ENCODE data around the gene JAK1.
A peak's percentile ranks its signal among the peaks of the same experiment; 100 is the strongest.

JAK1 gene

GRCh38 chr1:64856553-64856952 lies 109.8 kb downstream of the JAK1 start:
- Mint-ChIP-seq H3K9me3 (no peaks in the 10 kb centered on the region), H3K4me3 (no peak overlapping the region), H3K27me3 (no peaks in the 10 kb centered on the region), H3K27ac (peak overlapping the region; percentile 47), H3K36me3 (peaks cover 42% of the 10 kb centered on the region), H3K4me1 (peaks cover 26% of the 10 kb centered on the region)
- ATAC-seq (ENCODE audit: low read depth), result no peak
- no peak for DNase-seq (ENCODE audit: low spot score in 2 of 2)

GRCh38 chr1:64855557-64855956 lies 110.8 kb downstream of the JAK1 start:
- Mint-ChIP-seq H3K27me3 (no peaks in the 10 kb centered on the region), H3K4me3 (no peak overlapping the region), H3K4me1 (peaks cover 18% of the 10 kb centered on the region), H3K9me3 (no peaks in the 10 kb centered on the region), H3K27ac (no peak overlapping the region), H3K36me3 (peaks cover 35% of the 10 kb centered on the region)
- ATAC-seq (ENCODE audit: low read depth) (no peak), DNase-seq (ENCODE audit: low spot score in 2 of 2) (no peak)

GRCh38 chr1:64854674-64855073 lies 111.7 kb downstream of the JAK1 start:
- Mint-ChIP-seq H3K4me1 (peaks cover 18% of the 10 kb centered on the region), H3K27ac (peak overlapping the region; percentile 38), H3K4me3 (no peak overlapping the region), H3K27me3 (no peaks in the 10 kb centered on the region), H3K9me3 (no peaks in the 10 kb centered on the region), H3K36me3 (peaks cover 41% of the 10 kb centered on the region)
- ATAC-seq (ENCODE audit: low read depth), result no peak
- no peak for DNase-seq (ENCODE audit: low spot score in 2 of 2)

GRCh38 chr1:64851664-64852063 lies 114.7 kb downstream of the JAK1 start:
- peak overlapping the region; percentile 82 for H3K27ac Mint-ChIP-seq
- H3K4me1 Mint-ChIP-seq, result peaks cover 8% of the 10 kb centered on the region
- H3K4me3 Mint-ChIP-seq, result no peak overlapping the region
- no peak for DNase-seq (ENCODE audit: low spot score in 2 of 2)
- ATAC-seq (ENCODE audit: low read depth), result no peak
- no peaks in the 10 kb centered on the region for H3K27me3 Mint-ChIP-seq
- peaks cover 27% of the 10 kb centered on the region for H3K36me3 Mint-ChIP-seq
- no peaks in the 10 kb centered on the region for H3K9me3 Mint-ChIP-seq

GRCh38 chr1:64850846-64851245 lies 115.5 kb downstream of the JAK1 start:
- DNase-seq (ENCODE audit: low spot score in 2 of 2), result no peak
- Mint-ChIP-seq H3K27ac (peak overlapping the region; percentile 73), H3K27me3 (no peaks in the 10 kb centered on the region), H3K4me3 (no peak overlapping the region), H3K36me3 (peaks cover 30% of the 10 kb centered on the region), H3K9me3 (no peaks in the 10 kb centered on the region), H3K4me1 (peaks cover 8% of the 10 kb centered on the region)
- ATAC-seq (ENCODE audit: low read depth), result no peak

GRCh38 chr1:64849942-64850341 lies 116.4 kb downstream of the JAK1 start:
- ATAC-seq (ENCODE audit: low read depth) (no peak), DNase-seq (ENCODE audit: low spot score in 2 of 2) (no peak)
- peaks cover 8% of the 10 kb centered on the region for H3K4me1 Mint-ChIP-seq
- peak overlapping the region; percentile 42 for H3K27ac Mint-ChIP-seq
- H3K36me3 Mint-ChIP-seq, result peaks cover 31% of the 10 kb centered on the region
- no peak overlapping the region for H3K4me3 Mint-ChIP-seq
- no peaks in the 10 kb centered on the region for H3K9me3 Mint-ChIP-seq
- H3K27me3 Mint-ChIP-seq, result no peaks in the 10 kb centered on the region

- H3K4me3 Mint-ChIP-seq, result no peak overlapping the region
- peaks cover 8% of the 10 kb centered on the region for H3K4me1 Mint-ChIP-seq
- DNase-seq (ENCODE audit: low spot score in 2 of 2) (no peak), ATAC-seq (ENCODE audit: low read depth) (no peak)
- no peak overlapping the region for H3K27ac Mint-ChIP-seq
- H3K27me3 Mint-ChIP-seq, result no peaks in the 10 kb centered on the region
- no peaks in the 10 kb centered on the region for H3K9me3 Mint-ChIP-seq
- H3K36me3 Mint-ChIP-seq, result peaks cover 35% of the 10 kb centered on the region
Observed at GRCh38 chr1:64848803-64849202, 117.5 kb downstream of the JAK1 start.

GRCh38 chr1:64848136-64848535 lies 118.2 kb downstream of the JAK1 start:
- H3K9me3 Mint-ChIP-seq, result no peaks in the 10 kb centered on the region
- ATAC-seq (ENCODE audit: low read depth) (no peak), DNase-seq (ENCODE audit: low spot score in 2 of 2) (no peak)
- no peak overlapping the region for H3K27ac Mint-ChIP-seq
- H3K4me1 Mint-ChIP-seq, result peaks cover 9% of the 10 kb centered on the region
- H3K4me3 Mint-ChIP-seq, result no peak overlapping the region
- peaks cover 36% of the 10 kb centered on the region for H3K36me3 Mint-ChIP-seq
- H3K27me3 Mint-ChIP-seq, result no peaks in the 10 kb centered on the region

GRCh38 chr1:64847666-64848065 lies 118.7 kb downstream of the JAK1 start:
- Mint-ChIP-seq H3K4me3 (no peak overlapping the region), H3K27me3 (no peaks in the 10 kb centered on the region), H3K9me3 (no peaks in the 10 kb centered on the region), H3K27ac (no peak overlapping the region), H3K36me3 (peaks cover 37% of the 10 kb centered on the region), H3K4me1 (peaks cover 14% of the 10 kb centered on the region)
- DNase-seq (ENCODE audit: low spot score in 2 of 2) (no peak), ATAC-seq (ENCODE audit: low read depth) (no peak)

GRCh38 chr1:64846573-64847430 lies 119.5 kb downstream of the JAK1 start:
- no peaks in the 10 kb centered on the region for H3K9me3 Mint-ChIP-seq
- ATAC-seq (ENCODE audit: low read depth) (no peak), DNase-seq (ENCODE audit: low spot score in 2 of 2) (no peak)
- H3K36me3 Mint-ChIP-seq, result peaks cover 33% of the 10 kb centered on the region
- peaks cover 11% of the 10 kb centered on the region for H3K4me1 Mint-ChIP-seq
- H3K4me3 Mint-ChIP-seq, result no peak overlapping the region
- no peaks in the 10 kb centered on the region for H3K27me3 Mint-ChIP-seq
- H3K27ac Mint-ChIP-seq, result peak overlapping the region; percentile 77

GRCh38 chr1:64845831-64846425 lies 120.4 kb downstream of the JAK1 start:
- no peak overlapping the region for H3K4me3 Mint-ChIP-seq
- peaks cover 34% of the 10 kb centered on the region for H3K36me3 Mint-ChIP-seq
- no peaks in the 10 kb centered on the region for H3K9me3 Mint-ChIP-seq
- peak overlapping the region; percentile 77 for H3K27ac Mint-ChIP-seq
- H3K4me1 Mint-ChIP-seq, result peaks cover 9% of the 10 kb centered on the region
- ATAC-seq (ENCODE audit: low read depth), result no peak
- DNase-seq (ENCODE audit: low spot score in 2 of 2), result no peak
- no peaks in the 10 kb centered on the region for H3K27me3 Mint-ChIP-seq

- no peak for ATAC-seq (ENCODE audit: low read depth)
- H3K27me3 Mint-ChIP-seq, result no peaks in the 10 kb centered on the region
- H3K36me3 Mint-ChIP-seq, result peaks cover 27% of the 10 kb centered on the region
Observed at GRCh38 chr1:64844609-64845008, 121.7 kb downstream of the JAK1 start.

GRCh38 chr1:64844175-64844574 lies 122.2 kb downstream of the JAK1 start:
- Mint-ChIP-seq H3K27ac (peak overlapping the region; percentile 38), H3K36me3 (peaks cover 26% of the 10 kb centered on the region), H3K4me3 (no peak overlapping the region)

More at GRCh38 chr1:64844609-64845008, 121.7 kb downstream of the JAK1 start:
- Mint-ChIP-seq H3K9me3 (no peaks in the 10 kb centered on the region), H3K4me1 (peaks cover 7% of the 10 kb centered on the region), H3K27ac (peak overlapping the region; percentile 41), H3K4me3 (no peak overlapping the region)
- DNase-seq (ENCODE audit: low spot score in 2 of 2), result no peak

GRCh38 chr1:64843675-64844074 lies 122.7 kb downstream of the JAK1 start:
- ATAC-seq (ENCODE audit: low read depth), result no peak
- H3K4me1 Mint-ChIP-seq, result peaks cover 7% of the 10 kb centered on the region
- H3K9me3 Mint-ChIP-seq, result no peaks in the 10 kb centered on the region
- DNase-seq (ENCODE audit: low spot score in 2 of 2), result no peak
- no peak overlapping the region for H3K4me3 Mint-ChIP-seq
- H3K36me3 Mint-ChIP-seq, result peaks cover 26% of the 10 kb centered on the region
- H3K27ac Mint-ChIP-seq, result peak overlapping the region; percentile 73
- H3K27me3 Mint-ChIP-seq, result no peaks in the 10 kb centered on the region

More at GRCh38 chr1:64844175-64844574, 122.2 kb downstream of the JAK1 start:
- Mint-ChIP-seq H3K9me3 (no peaks in the 10 kb centered on the region), H3K4me1 (peaks cover 7% of the 10 kb centered on the region), H3K27me3 (no peaks in the 10 kb centered on the region)
- DNase-seq (ENCODE audit: low spot score in 2 of 2), result no peak
- ATAC-seq (ENCODE audit: low read depth), result no peak

Measured in memory B cell (primary cell).